MCF 10A (cell line): ENCODE data around the gene UBE2Q1. TPM values are rescaled to one million over a fixed set of nuclear protein-coding genes. Genes with fewer than 3 reads are reported as not detected.
A peak's percentile ranks its signal among the peaks of the same experiment; 100 is the strongest.

Source experiments
- BruUV-seq: library from RNA; stranded (reverse); fragments of 400-500 nt; replicated peaks from 2 replicates; lab custom pipeline; 2021; lab: Mats Ljungman, UMichigan
- CTCF ChIA-PET: fragments of 300-600 bp; sonication (Branson Sonifier 250); formaldehyde crosslinking; extraction: SDS; loops from one replicate; lab custom pipeline; 2021; ENCODE audit warnings: antibody characterized with exemption, inconsistent platforms; lab: Yijun Ruan, JAX
- POLR2A ChIA-PET: fragments of 300-600, 350-650 bp; sonication (Branson Sonifier 250); formaldehyde crosslinking; extraction: SDS; loops from one replicate; lab custom pipeline; 2020; ENCODE audit warnings: antibody characterized with exemption, inconsistent platforms; lab: Yijun Ruan, JAX
- DNase-seq: peaks from one replicate; pipeline ENCODE4 v3.0.0-alpha.2; 2018; ENCODE audit not compliant: unreplicated experiment
- H3K27ac Mint-ChIP-seq: one replicate; pipeline ENCODE4 v1.8.0; 2022; ENCODE audit warnings: mild to moderate bottlenecking, low read depth, mixed read lengths; ENCODE audit not compliant: unreplicated experiment
- H3K27me3 Mint-ChIP-seq: one replicate; pipeline ENCODE4 v1.8.0; 2022; ENCODE audit warnings: mixed read lengths; ENCODE audit not compliant: insufficient read depth, unreplicated experiment
- H3K36me3 Mint-ChIP-seq: one replicate; pipeline ENCODE4 v1.8.0; 2022; ENCODE audit warnings: mild to moderate bottlenecking, moderate library complexity, mixed read lengths; ENCODE audit not compliant: insufficient read depth, unreplicated experiment
- H3K4me1 Mint-ChIP-seq: one replicate; pipeline ENCODE4 v1.8.0; 2022; ENCODE audit warnings: mixed read lengths; ENCODE audit not compliant: insufficient read depth, unreplicated experiment
- H3K4me3 Mint-ChIP-seq: one replicate; pipeline ENCODE4 v1.8.0; 2022; ENCODE audit warnings: mild to moderate bottlenecking, moderate library complexity, mixed read lengths; ENCODE audit not compliant: unreplicated experiment
- H3K9me3 Mint-ChIP-seq: one replicate; pipeline ENCODE4 v1.8.0; 2022; ENCODE audit warnings: mixed read lengths; ENCODE audit not compliant: unreplicated experiment
- intact Hi-C: fragments of 100-400 bp; cut with micrococcal nuclease; formaldehyde crosslinking; loops from 2 replicates; pipeline ENCODE4 v1.14.1; 2022
- total RNA-seq: library from RNA; stranded (reverse); gene quantifications from 2 replicates; pipeline ENCODE4 v1.2.3, GENCODE V29; 2022
- TF ChIP-seq, protein P1 (sequence below): fragments of 200-600 bp; IDR thresholded peaks from one replicate; pipeline ENCODE4 v1.8.0; 2022; ENCODE audit warnings: antibody characterized with exemption, mild to moderate bottlenecking; ENCODE audit not compliant: unreplicated experiment

UBE2Q1 gene
- total RNA-seq, 1 experiment from 2014 or later, result 111 TPM

DNA sequence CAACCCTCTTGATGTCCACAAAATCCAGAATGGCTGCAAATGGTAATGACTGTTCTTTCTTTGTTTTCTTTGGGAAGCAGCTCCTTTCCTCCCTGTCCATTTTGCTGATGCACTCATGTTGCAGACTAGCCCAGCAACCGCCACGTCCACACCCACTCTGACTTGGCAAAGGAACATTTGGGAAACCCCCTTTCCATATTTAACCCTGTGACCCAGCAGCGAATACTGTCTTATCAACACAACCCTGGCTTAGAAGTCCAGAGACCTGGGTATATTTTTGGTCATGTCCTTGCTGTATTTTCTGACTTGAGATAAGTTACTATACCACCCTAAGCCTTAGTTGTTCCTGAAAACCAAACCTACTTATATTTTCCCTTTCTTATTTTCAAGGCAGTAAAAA lies 38.1 kb downstream of the UBE2Q1 start:
- ChIA-PET CTCF (interaction anchor here (0.6 to 1.2 kb wide), 4 partner anchors 14 to 114 kb away, joined by 4 to 6 read pairs (median 6); no protein-coding TSS in a partner anchor), POLR2A (interaction anchor here (0.6 to 1.4 kb wide), 4 partner anchors 13 to 416 kb away, joined by 3 to 5 read pairs (median 3); partner anchors contain the start of gene PMVK)
- no TSS peak for BruUV-seq
- H3K9me3 Mint-ChIP-seq, result no peaks in the 10 kb centered on the region
- DNase-seq, result peak; percentile 25
- H3K4me1 Mint-ChIP-seq, result peaks cover 15% of the 10 kb centered on the region
- H3K27ac Mint-ChIP-seq, result no peak overlapping the region
- H3K27me3 Mint-ChIP-seq, result peaks cover 45% of the 10 kb centered on the region
- no peak overlapping the region for H3K4me3 Mint-ChIP-seq
- H3K36me3 Mint-ChIP-seq, result no peaks in the 10 kb centered on the region
- intact Hi-C loops, result no loop called here
- TF ChIP-seq, protein P1, sequence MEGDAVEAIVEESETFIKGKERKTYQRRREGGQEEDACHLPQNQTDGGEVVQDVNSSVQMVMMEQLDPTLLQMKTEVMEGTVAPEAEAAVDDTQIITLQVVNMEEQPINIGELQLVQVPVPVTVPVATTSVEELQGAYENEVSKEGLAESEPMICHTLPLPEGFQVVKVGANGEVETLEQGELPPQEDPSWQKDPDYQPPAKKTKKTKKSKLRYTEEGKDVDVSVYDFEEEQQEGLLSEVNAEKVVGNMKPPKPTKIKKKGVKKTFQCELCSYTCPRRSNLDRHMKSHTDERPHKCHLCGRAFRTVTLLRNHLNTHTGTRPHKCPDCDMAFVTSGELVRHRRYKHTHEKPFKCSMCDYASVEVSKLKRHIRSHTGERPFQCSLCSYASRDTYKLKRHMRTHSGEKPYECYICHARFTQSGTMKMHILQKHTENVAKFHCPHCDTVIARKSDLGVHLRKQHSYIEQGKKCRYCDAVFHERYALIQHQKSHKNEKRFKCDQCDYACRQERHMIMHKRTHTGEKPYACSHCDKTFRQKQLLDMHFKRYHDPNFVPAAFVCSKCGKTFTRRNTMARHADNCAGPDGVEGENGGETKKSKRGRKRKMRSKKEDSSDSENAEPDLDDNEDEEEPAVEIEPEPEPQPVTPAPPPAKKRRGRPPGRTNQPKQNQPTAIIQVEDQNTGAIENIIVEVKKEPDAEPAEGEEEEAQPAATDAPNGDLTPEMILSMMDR, result no peak

DNA sequence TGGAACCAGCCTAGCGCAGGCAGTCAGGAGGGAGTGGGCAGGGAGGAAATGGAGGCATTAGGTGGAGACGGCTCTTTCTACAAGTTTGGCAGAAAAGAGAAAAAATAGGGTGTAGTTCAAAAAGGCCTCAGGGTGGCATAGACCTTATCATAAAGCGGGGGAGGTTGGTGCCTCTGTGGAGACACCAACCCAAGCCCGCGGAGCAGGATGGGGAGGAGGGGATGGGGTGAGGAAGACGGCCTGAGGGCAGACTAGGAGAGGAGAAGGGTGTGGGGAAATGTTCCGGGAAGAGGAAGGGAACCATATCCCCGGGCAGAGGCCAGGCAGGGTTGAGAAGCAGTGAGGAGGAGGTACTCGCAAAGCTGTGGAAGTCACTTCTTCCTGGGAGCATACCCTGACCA lies 38.9 kb downstream of the UBE2Q1 start:
- Mint-ChIP-seq H3K27ac (no peak overlapping the region), H3K9me3 (no peaks in the 10 kb centered on the region), H3K4me1 (peaks cover 15% of the 10 kb centered on the region), H3K4me3 (no peak overlapping the region), H3K36me3 (no peaks in the 10 kb centered on the region), H3K27me3 (peaks cover 51% of the 10 kb centered on the region)
- CTCF ChIA-PET, result interaction anchor here (0.6 to 1.1 kb wide), 3 partner anchors 11 to 149 kb away, joined by 3 to 6 read pairs (median 4); no protein-coding TSS in a partner anchor
- BruUV-seq, result no TSS peak
- DNase-seq, result no peak
- TF ChIP-seq, protein P1, result no peak
- POLR2A ChIA-PET, result interaction anchor here (1.0 to 1.4 kb wide), 2 partner anchors 14 to 417 kb away, joined by 3 to 5 read pairs; partner anchors contain the start of gene PMVK
- intact Hi-C loops, result no loop called here

DNA sequence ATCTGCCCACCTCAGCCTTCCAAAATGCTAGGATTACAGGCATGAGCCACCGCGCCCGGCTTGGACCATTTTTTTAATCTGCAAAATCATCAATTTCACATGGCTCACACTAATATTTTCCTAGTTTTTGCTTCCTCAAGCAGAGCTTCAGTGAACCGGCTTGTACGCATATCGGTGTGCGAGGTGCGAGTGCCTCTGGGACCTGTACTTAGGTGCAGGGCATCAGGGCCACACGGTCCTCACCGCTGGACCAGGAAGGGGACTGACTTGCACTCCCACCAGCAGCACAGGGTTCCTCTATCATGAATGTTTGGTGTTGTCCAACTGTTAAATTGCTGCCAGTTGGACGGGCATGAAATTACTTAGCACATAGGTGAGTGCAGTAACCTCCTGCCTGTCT lies 40.8 kb downstream of the UBE2Q1 start:
- no peak for DNase-seq
- TF ChIP-seq, protein P1, result no peak
- Mint-ChIP-seq H3K4me1 (peaks cover 15% of the 10 kb centered on the region), H3K27ac (no peak overlapping the region), H3K4me3 (no peak overlapping the region), H3K36me3 (no peaks in the 10 kb centered on the region), H3K9me3 (no peaks in the 10 kb centered on the region), H3K27me3 (peaks cover 56% of the 10 kb centered on the region)
- intact Hi-C loops, result no loop called here
- BruUV-seq, result no TSS peak
- CTCF ChIA-PET, result interaction anchor here (0.6 to 0.8 kb wide), 2 partner anchors 152 to 223 kb away, joined by 3 to 4 read pairs; no protein-coding TSS in a partner anchor
- POLR2A ChIA-PET, result interaction anchor here (0.6 kb wide), 1 partner anchor 29 kb away, joined by 3 read pairs; no protein-coding TSS in a partner anchor

DNA sequence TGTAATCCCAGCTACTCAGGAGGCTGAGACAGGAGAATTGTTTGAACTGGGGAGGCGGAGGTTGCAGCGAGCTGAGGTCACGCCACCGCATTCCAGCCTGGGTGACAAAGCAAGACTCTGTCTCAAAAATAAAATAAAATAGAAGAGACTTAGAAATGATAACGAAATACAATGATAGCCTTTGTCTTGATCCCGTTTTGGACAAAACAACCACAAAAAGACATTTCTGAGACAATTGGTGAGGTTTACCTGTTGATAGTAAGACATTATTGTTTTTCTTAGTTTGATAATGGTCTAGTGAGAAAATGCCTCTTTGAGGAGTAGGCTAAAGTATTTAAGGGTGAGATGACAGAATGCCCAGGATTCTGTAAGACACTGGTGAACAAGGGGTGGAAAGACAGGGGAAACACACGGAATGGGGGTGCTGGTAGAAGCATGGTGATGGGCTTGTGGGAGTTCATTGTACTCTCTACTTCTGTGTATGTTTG lies 44.4 kb downstream of the UBE2Q1 start:
- peaks cover 63% of the 10 kb centered on the region for H3K27me3 Mint-ChIP-seq
- BruUV-seq, result no TSS peak
- no peak for DNase-seq
- CTCF ChIA-PET, result interaction anchor here (0.6 kb wide), 1 partner anchor 321 kb away, joined by 3 read pairs; no protein-coding TSS in a partner anchor
- H3K9me3 Mint-ChIP-seq, result no peaks in the 10 kb centered on the region
- no peak overlapping the region for H3K27ac Mint-ChIP-seq
- POLR2A ChIA-PET, result no interaction called here
- TF ChIP-seq, protein P1, result no peak
- intact Hi-C loops, result no loop called here
- no peaks in the 10 kb centered on the region for H3K36me3 Mint-ChIP-seq
- H3K4me3 Mint-ChIP-seq, result no peak overlapping the region
- H3K4me1 Mint-ChIP-seq, result no peaks in the 10 kb centered on the region
